Stimulated activated CD4-positive, alpha-beta T cell treated with anti-CD3 and anti-CD28 coated beads, Interleukin-15, amount 100 ng/mL, for 48 hours (primary cell): ENCODE results near the gene MRPL54.

Source experiments
- DNase-seq, 2 donors: peaks; one replicate each; pipeline ENCODE4 v3.0.0-alpha.2; 2020; ENCODE audit warnings: low read depth in 2 of 2

The MRPL54 gene

DNA sequence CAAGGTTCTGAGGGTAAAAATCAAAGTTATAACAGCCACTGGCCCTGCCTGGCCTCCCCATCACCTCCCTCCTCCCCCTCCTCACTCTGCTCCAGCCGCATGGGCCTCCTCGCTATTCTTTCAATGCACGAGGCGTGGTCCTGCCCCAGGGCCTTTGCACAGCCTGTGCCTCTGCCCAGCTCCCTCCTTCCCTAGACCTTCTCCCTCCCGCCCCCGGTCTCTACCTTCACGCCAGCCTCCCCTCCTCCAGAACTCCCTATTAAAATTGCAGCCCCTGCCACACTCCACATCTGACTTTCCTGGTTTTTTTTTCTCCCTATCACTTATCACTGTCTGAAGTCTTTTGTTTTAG is 6.2 kb downstream of the MRPL54 start:
- DNase-seq = no peak

DNA sequence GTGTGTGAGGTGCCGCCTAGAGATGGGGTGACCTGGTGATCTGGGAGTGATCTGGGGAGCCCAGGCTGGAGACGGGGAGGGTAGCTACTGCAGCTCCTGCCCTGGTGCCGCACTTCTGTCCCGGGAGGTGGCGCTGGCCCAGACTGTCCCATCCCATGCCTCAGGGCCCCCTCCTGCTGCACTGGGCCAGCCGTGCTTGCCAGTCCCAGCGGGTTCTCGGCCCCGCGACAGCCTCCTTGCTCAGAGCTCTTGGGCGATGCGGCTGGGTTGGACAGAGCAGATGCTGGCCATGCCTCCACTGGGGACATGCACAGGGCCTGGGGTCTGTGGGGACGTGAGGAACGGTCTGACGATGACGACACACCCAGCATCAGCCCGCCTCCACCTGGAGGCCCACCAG is 7.0 kb downstream of the MRPL54 start:
- no peak for DNase-seq

DNA sequence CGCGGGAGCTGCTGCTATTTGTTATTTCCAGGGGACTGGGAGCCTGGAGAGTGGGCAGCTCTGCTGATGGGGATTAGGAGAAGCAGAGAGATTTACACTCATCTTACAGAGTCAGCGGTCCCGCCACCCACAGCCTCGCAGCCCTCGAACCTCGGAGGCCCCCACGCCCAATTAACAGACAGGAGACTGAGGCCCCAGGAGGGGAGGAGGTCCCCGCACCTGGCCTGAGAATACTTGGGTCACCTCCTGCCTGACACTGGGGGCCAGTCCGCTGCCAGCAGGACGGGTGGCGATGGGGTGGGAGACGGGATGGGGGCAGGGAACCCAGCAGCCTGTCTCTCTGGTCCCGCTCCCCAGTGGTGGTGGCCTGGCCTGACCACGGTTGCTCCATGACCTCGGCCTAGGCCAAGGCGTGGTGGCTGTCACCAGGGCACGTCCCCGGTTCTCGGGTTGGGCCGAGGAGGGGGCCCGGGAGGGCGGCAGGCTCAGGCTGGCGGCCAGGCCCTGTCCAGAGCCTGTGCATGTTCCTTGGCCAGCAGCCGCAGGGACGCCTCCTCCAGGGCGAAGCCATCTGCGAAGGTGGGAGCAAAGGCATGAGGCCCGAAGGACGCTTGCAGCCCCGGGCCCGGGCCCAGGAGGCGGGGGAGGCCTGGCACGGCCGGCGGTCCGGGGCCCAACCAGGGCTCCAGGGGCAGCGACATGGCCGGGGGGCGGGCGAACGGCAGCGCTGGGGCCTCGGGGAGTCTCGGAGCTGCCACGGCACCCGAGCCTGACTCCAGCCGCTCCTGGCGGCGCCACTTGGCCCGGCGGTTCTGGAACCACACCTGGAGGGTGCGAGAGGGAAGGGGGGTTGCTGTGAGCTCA is 7.9 kb downstream of the MRPL54 start:
- no peak for DNase-seq

- DNase-seq = no peak
These were observed 8.8 kb downstream of the MRPL54 start for GRCh38 chr19:3771000-3771905.

DNA sequence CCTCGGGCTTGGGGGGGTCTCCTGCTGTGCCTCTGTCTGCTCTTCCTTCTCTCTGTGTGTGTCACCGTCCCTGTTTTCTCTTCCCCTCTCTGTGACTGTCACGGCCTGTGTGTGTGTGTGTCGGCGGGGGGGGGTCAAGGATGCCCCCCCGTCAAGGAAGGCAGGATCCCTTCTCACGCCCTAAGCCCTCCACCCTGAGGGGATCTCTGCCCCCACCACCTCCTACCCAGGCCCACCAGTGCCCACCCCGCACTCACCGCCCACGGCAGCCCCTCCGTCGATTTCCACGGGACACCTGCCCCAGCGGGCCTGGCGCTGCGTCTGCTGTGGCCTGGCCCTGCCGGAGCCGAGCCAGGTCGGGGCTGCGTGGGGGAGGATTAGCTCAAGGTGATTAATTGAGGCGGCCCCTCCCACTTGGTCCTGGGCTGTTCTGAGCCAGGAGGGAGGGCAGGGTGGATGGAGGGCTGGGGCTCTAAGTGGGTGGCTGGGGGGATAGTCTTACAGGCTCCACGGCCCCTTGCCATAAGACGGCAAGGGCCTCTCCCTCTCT is 9.5 kb downstream of the MRPL54 start, which contains the start of gene RAX2:
Gene RAX2, minus strand, starts transcription at position 323 of the 550 bp plus-strand sequence. CDS start 486 bp downstream, outside the sequence.
- DNase-seq = no peak

DNA sequence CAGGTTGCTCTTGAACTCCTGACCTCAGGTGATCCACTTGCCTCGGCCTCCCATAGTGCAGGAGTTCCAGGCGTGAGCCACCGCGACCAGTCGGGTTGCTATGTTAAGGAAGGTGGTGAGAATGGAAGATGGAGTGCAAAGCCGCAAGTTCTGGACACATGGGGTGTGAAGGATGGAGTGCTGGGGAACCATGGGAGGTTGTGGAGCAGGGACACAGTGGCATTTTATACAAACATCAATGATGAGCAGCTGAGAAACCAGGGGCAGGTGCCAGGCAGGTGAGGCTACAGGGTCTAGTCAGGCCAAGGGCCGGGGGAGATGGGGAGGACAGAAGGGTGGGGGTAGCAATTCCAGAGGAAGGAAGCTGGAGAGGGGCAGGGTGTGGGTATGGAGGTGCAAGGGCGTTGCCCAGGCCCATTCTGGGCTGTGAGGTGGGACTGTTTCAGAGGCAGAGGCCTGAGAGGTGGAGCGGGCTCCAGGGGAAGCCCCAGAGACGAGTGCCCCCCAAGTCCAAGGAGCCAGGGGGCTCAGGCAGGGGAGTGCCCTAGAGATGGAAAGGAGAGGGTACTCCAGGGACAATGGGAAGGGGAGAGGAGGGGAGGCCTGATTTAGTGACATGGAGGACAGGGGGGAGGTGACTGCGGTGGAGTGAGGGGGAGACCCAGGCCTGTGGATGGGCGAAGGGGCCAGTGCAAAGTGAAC is 11.5 kb downstream of the MRPL54 start:
- no peak for DNase-seq

- no peak for DNase-seq
These were observed 12.3 kb downstream of the MRPL54 start for GRCh38 chr19:3774621-3775373.

DNA sequence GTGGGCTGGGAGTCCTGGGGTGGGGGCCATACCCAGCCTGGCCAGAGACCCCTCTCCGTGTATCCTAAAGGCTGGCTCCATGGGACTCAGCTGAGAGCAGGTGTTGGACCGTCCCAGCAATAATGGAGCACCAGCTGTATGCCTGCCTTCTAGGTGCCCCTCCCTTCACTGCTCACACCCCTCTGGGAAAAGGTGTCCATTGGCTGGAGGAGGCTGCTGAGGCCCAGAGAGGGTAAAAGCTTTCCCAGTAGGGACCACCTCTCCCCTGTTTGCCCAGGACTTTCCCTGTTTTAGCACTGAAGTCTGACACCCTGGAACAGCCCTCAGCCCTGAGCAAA is 12.9 kb downstream of the MRPL54 start:
- DNase-seq = no peak

GRCh38 chr19:3775831-3776230 is 13.3 kb downstream of the MRPL54 start:
- no peak for DNase-seq

DNA sequence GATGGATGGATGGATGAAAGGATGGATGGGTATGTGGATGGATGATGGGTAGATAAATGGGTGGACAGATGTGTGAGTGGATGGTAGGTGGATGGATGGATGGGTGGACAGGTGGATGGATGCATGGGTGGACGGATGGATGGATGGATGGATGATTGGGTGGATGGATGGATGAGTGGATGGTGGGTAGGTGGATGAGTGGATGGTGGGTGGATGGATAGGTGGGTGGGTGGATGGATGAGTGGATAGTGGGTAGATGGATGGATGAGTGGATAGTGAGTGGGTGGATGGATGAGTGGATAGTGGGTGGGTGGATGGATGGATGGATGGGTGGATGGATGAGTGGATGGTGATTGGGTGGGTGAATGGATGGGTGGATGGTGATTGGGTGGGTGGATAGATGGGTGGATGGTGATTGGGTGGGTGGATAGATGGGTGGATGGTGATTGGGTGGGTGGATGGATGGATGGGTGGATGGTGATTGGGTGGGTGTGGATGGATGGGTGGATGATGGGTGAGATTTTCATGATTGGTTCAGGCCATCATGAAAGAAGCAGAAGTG is 14.1 kb downstream of the MRPL54 start:
- no peak for DNase-seq

DNA sequence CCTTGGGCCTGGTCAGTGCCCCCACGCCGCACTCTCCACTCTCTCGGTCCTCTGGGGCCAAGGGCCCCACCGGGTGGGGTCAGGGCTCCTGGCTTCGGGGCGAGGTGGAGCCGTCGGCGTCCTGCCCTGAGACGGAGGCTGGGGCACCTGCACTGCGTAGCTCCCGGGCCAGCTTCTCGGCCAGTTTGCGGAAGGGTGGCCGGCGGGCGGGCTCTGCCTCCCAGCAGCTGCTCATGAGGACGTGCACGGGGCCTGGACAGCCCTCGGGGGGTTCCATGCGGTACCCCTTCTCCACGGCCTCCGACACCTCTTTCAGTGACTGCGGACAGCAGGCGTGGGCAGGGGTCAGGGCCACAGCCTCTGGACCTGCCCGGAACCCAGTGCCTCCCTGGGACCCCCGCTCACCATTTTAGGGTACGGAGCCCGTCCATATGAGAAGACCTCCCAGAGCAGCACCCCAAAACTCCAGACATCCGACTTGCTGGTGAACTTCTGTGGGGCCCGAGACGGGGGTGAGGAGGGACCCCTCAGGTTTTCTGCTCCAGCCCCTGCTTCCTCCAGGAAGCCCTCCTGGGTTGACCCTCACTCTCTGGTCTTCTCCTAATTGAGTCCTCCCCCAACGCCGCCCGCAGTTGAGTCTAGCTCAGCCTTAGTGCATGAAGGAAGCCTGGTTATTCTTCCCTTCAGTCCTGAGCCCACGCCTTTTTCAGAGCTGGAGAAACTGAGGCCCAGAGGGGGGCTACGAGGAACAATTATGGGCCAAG is 15.8 kb downstream of the MRPL54 start:
- no peak for DNase-seq

GRCh38 chr19:3778899-3779723 is 16.6 kb downstream of the MRPL54 start:
- no peak for DNase-seq

DNA sequence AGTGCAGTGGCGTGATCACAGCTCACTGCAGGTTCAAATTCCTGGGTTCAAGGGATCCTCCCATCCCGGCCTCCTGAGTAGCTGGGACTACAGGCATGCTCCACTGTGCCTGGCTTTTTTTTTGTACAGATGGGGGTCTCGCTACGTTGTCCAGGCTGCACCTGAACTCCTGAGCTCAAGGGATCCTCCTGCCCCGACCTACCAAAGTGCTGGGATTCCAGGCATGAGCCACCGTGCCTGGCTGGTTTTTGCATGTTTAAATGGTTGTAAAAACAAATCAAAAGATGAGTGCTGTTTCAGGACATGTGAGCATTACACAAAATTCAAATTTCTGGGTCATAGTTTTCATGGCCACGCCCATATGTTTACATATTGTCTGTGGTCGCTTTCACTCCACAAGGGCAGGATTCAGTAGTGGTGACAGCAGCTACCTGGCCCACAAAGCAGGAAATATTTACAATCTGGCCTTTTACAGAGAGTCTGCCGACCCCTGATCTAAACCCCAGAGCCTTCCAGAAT is 18.4 kb downstream of the MRPL54 start:
- DNase-seq = no peak

DNA sequence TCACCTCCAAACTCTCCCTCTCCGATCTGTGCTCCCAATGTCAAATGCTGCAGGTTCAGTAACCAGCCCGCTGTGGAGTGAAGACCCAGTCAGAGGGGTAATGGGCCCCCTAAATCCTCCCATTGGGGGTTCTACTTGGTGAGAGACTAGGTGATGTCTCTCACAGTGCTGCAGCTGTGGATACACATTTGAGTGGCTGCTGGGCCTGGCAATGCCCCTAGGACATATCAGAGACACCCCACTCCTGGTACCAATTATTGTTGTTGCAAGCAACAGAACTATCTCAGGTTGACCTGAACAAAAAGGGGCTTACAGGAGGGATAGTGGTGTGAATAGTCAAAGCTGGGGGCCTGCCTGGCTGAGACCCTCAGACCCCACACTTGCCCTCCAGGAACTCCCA is 19.1 kb downstream of the MRPL54 start:
- no peak for DNase-seq

DNA sequence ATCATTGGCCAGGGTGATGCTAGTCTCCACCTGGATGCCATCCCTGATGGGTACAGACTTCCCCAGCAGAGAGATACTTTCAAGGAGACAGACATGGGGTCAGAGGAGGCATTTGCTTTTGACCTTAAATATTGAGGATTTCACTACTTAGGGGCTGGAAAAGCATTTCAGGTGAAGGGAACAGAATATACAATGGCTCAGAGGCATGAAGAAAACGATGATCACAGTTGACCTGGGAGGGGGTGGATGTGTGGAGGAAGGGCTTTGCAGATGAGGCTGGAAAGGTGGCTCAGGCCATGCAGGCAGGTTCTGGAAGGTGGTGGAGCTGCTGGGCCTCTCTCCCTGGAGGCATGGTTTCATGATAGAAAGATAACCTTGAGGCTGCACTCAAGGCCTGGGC is 19.8 kb downstream of the MRPL54 start:
- DNase-seq = no peak

DNA sequence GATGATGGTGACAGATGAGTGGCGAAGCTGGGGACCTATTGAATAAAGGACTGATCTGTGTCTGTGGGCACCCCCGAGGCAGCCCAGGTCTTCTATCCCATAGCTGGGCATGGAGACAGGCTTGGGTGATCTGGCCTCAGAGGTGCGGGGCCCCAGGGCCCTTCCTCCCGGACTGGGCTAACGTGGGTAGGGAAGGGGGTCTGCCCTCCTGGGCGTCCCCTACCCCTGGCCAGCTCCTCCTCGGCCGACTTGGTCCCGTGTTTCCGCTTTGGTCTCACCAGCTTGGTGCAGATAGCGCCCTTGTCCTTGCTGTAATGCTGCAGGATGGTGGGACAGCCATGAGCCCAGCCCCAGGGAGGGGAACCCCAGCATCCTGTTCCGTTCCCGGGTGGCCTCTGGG is 20.4 kb downstream of the MRPL54 start:
- DNase-seq = no peak

DNA sequence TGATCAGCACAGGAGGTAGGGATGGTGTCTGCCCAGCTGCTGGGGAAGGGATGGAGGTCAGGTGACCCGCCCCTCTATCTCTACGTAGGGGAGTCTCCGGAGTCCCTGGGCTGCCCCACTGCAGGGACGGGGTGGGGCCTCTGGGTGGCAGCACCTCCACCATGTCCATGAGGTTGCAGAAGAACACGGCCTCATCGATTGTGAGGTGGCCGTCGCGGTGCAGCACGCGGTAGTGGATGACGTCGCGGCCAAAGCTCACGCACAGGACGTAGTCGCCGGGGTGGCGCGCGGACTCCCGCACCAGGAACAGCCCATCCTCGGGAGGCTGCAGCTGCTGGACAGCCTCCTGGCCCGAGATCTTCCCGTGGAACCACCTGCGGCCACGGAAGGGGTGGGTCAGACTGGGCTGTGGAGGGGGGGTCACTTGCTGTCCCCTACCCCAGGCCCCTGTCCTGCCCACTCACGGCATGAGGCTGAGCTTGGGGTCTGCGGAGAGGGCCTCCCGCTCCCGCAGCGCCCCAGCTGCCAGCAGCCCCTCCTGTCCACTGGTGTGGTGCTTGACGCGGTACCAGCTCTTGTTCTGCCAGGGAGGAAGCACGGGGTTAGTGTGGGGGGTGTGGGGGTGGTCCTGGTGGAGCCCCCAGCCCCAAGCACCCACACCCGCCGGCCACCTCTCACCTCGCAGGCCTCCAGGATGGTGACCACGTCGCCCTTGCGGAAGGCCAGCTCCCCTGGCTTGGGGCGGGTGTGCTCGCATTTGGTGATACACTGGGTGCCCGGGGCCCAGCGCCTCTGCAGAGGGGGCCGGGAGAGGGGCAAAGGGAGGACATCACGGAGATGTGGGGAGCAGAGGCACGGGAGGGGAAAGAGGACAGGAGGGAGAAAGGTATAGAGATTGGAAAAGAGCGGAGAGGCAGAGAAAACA is 21.4 kb downstream of the MRPL54 start:
- DNase-seq = peak; percentile 29 to 38
